ENCODE results near the gene EFNA1.
"Not testable (repeated sequence)": the region's sequence is repeated elsewhere in the genome, so short reads cannot be mapped to it uniquely, and the experiment has no call there.

The EFNA1 gene

DNA sequence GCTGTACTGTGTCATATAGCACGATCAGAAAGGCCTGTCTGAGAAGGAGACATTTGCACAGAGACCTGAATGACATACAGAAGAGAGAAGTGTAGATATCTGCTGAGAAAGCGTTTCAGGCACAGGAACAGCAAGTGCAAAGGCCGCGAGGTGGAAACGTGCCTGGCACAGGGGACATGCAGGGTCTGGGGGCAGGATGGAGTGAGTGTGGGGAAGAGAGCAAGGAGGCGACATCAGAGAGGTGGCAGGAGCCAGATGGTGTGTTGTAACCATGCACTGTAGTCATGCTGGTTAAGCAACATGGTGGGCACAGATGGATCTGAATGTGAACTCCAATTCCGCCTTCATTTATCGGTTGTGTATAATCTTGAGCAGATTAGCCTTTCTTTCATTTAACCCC lies 32.5 kb downstream of the EFNA1 start:
- no peak overlapping the region for H3K4me3 ChIP-seq (ENCODE audit: low read length in 2 of 2)
- H3K27ac ChIP-seq (ENCODE audit: low read length) = no peak overlapping the region
- no peaks in the 10 kb centered on the region for H3K27me3 ChIP-seq (ENCODE audit: control insufficient read depth in 1 of 2, insufficient read depth in 2 of 2, low read length in 2 of 2)
- H3K9me3 ChIP-seq (ENCODE audit: control insufficient read depth in 2 of 2, low read length in 2 of 2) = no peaks in the 10 kb centered on the region
- no peaks in the 10 kb centered on the region for H3K4me1 ChIP-seq (ENCODE audit: control insufficient read depth, insufficient read depth, low read length)
- no peak overlapping the region for H3K9ac ChIP-seq (ENCODE audit: low read length in 2 of 2)
- H3K36me3 ChIP-seq (ENCODE audit: control insufficient read depth in 2 of 2, insufficient read depth in 2 of 2, low read length in 2 of 2) = no peaks in the 10 kb centered on the region

DNA sequence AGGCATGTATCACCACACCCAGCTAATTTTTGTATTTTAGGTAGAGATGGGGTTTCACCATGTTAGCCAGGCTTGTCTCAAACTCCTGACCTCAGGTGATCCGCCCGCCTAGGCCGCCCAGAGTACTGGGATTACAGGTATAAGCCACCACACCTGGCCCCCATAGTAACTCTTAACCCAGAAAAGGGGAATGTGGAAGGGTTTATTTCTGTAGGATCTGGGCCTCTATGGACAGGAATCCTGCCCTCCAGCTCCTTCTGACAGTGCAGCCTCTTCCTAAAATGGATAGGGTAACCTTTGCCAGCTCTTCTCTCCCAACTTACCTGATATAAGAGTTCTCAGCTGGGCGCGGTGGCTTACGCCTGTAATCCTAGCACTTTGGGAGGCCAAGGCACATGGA lies 35.0 kb downstream of the EFNA1 start:
- H3K36me3 ChIP-seq (ENCODE audit: control insufficient read depth in 2 of 2, insufficient read depth in 2 of 2, low read length in 2 of 2); H3K9me3 ChIP-seq (ENCODE audit: control insufficient read depth in 2 of 2, low read length in 2 of 2); H3K4me1 ChIP-seq (ENCODE audit: control insufficient read depth, insufficient read depth, low read length); H3K27ac ChIP-seq (ENCODE audit: low read length); H3K9ac ChIP-seq (ENCODE audit: low read length in 2 of 2); H3K4me3 ChIP-seq (ENCODE audit: low read length in 2 of 2); H3K27me3 ChIP-seq (ENCODE audit: control insufficient read depth in 1 of 2, insufficient read depth in 2 of 2, low read length in 2 of 2): not testable (repeated sequence)

DNA sequence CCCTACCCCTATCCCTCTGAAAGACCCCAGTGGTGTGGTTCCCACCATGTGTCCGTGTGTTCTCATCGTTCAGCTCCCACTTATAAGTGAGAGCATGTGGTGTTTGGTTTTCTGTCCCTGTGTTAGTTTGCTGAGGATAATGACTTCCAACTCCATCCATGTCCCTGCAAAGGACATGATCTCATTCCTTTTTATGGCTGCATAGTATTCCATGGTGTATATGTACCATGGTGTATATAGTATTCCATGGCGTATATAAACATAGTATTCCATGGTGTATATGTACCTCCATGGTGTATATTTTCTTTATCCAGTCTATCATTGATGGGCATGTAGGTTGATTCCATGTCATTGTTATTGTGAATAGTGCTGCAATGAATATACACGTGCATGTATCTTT lies 36.1 kb downstream of the EFNA1 start:
- not testable (repeated sequence) for H3K27ac ChIP-seq (ENCODE audit: low read length)

DNA sequence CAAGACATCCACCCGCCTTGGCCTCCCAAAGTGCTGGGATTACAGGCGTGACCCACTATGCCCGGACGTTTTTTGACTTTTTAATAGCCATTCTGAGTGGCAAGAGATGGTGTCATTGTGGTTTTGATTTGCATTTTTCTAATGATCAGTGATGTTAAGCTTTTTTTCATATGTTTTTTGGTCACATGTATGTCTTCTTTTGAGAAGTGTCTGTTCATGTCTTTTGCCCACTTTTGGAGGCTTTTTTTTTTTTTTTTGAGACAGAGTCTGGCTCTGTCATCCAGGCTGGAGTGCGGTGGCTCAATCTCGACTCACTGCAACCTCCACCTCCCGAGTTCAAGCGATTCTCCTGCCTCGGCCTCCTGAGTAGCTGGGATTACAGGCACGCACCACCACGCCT lies 36.9 kb downstream of the EFNA1 start:
- not testable (repeated sequence) for H3K9ac ChIP-seq (ENCODE audit: low read length in 2 of 2); H3K27me3 ChIP-seq (ENCODE audit: control insufficient read depth in 1 of 2, insufficient read depth in 2 of 2, low read length in 2 of 2); H3K27ac ChIP-seq (ENCODE audit: low read length); H3K4me3 ChIP-seq (ENCODE audit: low read length in 2 of 2); H3K9me3 ChIP-seq (ENCODE audit: control insufficient read depth in 2 of 2, low read length in 2 of 2)
- peaks cover 10 to 11% of the 10 kb centered on the region in 2 donors for H3K36me3 ChIP-seq (ENCODE audit: control insufficient read depth in 2 of 2, insufficient read depth in 2 of 2, low read length in 2 of 2)
- peaks cover 13% of the 10 kb centered on the region for H3K4me1 ChIP-seq (ENCODE audit: control insufficient read depth, insufficient read depth, low read length)

More for the DNA sequence above, 36.1 kb downstream of the EFNA1 start:
- peaks cover 13% of the 10 kb centered on the region for H3K4me1 ChIP-seq (ENCODE audit: control insufficient read depth, insufficient read depth, low read length)
- H3K9me3 ChIP-seq (ENCODE audit: control insufficient read depth in 2 of 2, low read length in 2 of 2); H3K36me3 ChIP-seq (ENCODE audit: control insufficient read depth in 2 of 2, insufficient read depth in 2 of 2, low read length in 2 of 2); H3K9ac ChIP-seq (ENCODE audit: low read length in 2 of 2); H3K27me3 ChIP-seq (ENCODE audit: control insufficient read depth in 1 of 2, insufficient read depth in 2 of 2, low read length in 2 of 2); H3K4me3 ChIP-seq (ENCODE audit: low read length in 2 of 2): not testable (repeated sequence)

DNA sequence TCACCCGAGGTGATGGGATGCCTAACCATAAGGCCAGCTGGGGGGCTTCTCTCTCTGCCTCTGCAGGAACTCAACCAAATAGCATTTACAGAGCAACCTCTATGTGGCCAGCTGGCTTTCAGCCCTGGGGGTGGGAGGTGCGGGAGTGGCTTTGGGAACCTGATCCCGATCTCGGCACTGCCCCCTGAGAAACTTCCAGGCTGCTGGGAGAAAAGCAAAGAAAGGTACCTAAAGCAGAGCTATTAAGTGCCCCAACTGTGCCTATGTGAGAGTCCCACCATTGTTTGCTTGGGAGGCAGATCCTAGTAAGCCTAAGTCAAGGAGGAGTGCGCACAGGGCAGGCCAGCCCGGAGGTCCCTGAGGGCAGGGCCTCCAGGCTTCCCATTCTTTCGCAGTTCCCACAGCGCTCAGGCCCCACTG lies 38.4 kb downstream of the EFNA1 start:
- Histone ChIP-seq H3K4me1 (ENCODE audit: control insufficient read depth, insufficient read depth, low read length) (peaks cover 13% of the 10 kb centered on the region), H3K4me3 (ENCODE audit: low read length in 2 of 2) (no peak overlapping the region), H3K36me3 (ENCODE audit: control insufficient read depth in 2 of 2, insufficient read depth in 2 of 2, low read length in 2 of 2) (peaks cover 17% of the 10 kb centered on the region in 2 donors), H3K9ac (ENCODE audit: low read length in 2 of 2) (no peak overlapping the region), H3K27ac (ENCODE audit: low read length) (peak overlapping the region; percentile 31), H3K27me3 (ENCODE audit: control insufficient read depth in 1 of 2, insufficient read depth in 2 of 2, low read length in 2 of 2) (no peaks in the 10 kb centered on the region), H3K9me3 (ENCODE audit: control insufficient read depth in 2 of 2, low read length in 2 of 2) (no peaks in the 10 kb centered on the region)

DNA sequence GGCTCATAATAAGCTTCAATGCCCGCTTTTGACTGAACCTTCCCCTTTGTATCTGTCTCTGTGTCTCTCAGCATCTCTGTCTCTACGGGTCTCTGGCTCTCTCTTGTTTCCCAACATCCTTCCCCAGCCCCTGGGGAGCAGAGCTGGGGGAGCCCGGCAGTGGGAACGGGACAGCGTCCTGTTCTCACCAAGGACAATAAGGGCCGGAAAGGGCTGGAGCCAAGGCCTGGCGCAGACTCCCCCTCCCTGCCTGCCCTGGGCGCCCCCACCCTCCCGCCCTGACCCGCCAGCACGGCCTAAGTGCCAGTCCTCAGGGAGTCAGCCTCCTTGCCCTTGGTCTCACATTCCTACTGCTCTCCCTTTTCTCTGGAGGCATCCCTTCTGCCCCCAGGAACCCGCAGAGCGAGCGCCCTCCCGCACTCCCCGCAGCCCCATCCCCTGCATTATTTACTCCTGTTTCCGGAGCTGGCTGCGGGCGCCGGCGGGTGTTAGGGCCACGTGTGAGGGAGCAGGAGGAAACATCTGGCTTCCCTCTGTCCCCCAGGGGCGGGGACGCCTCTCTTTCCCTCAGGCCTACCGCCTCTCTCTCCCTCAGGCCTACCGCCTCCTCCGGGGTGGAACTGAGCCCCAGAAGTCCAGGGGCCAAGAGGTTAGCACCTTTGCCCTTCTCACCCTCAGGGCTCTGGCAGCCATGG lies 38.9 kb downstream of the EFNA1 start:
- peaks cover 13% of the 10 kb centered on the region for H3K4me1 ChIP-seq (ENCODE audit: control insufficient read depth, insufficient read depth, low read length)
- no peaks in the 10 kb centered on the region for H3K27me3 ChIP-seq (ENCODE audit: control insufficient read depth in 1 of 2, insufficient read depth in 2 of 2, low read length in 2 of 2)
- no peak overlapping the region for H3K9ac ChIP-seq (ENCODE audit: low read length in 2 of 2)
- H3K4me3 ChIP-seq (ENCODE audit: low read length in 2 of 2) = peak overlapping the region in 1 of 2 donors; percentile 15
- H3K9me3 ChIP-seq (ENCODE audit: control insufficient read depth in 2 of 2, low read length in 2 of 2) = no peaks in the 10 kb centered on the region
- H3K36me3 ChIP-seq (ENCODE audit: control insufficient read depth in 2 of 2, insufficient read depth in 2 of 2, low read length in 2 of 2) = peaks cover 17% of the 10 kb centered on the region in 2 donors
- H3K27ac ChIP-seq (ENCODE audit: low read length) = peak overlapping the region; percentile 31

DNA sequence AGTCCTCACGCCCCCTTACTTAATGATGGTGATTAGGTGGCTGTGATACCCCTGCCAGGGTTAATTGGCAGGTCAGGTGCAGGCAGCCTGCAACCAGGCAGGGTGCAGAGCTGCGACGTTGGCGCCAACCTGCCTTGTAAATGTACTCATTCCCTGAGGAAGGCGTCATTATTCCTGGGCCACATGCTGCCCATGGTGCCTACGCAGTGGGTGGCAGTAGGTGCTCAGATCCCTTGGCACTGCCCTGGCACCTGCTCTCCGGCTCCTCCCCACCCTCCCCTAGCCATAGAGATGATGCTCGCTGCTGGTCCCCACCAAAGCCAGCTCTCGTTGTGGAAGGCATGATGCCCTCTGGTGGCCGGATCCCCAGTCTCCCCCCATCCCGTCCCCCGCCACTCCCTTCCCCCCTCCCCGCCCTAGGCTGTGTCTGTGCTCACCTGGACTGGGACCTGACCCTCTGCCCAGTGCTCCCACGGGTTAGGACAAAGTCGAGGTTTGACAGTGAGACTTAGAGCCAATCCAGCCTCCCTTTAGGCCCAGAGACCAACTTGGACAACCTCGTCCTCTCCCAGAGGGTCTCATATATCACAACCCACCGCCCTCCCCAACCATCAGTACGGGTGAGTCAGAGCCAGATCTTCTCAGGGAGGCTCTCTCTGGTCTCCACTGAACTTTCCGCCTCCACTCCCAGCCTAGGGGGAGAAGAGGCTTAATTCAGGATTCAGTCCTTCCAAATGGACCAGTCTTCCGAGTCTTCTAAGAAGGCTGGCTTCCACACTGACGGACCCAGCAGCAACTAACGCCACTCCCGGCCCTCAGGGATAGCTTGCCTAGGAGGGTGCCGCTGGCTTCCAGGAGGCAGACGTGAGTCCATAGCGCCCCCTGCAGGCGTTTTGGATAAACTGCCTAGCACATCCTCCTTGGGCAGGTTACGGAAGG lies 39.8 kb downstream of the EFNA1 start:
- H3K9me3 ChIP-seq (ENCODE audit: control insufficient read depth in 2 of 2, low read length in 2 of 2) = no peaks in the 10 kb centered on the region
- H3K36me3 ChIP-seq (ENCODE audit: control insufficient read depth in 2 of 2, insufficient read depth in 2 of 2, low read length in 2 of 2) = peaks cover 17% of the 10 kb centered on the region in 2 donors
- peaks cover 19% of the 10 kb centered on the region for H3K4me1 ChIP-seq (ENCODE audit: control insufficient read depth, insufficient read depth, low read length)
- H3K9ac ChIP-seq (ENCODE audit: low read length in 2 of 2) = peak overlapping the region; percentile 41 to 42
- H3K4me3 ChIP-seq (ENCODE audit: low read length in 2 of 2) = peak overlapping the region; percentile 41 to 66
- peak overlapping the region; percentile 11 for H3K27ac ChIP-seq (ENCODE audit: low read length)
- H3K27me3 ChIP-seq (ENCODE audit: control insufficient read depth in 1 of 2, insufficient read depth in 2 of 2, low read length in 2 of 2) = no peaks in the 10 kb centered on the region

DNA sequence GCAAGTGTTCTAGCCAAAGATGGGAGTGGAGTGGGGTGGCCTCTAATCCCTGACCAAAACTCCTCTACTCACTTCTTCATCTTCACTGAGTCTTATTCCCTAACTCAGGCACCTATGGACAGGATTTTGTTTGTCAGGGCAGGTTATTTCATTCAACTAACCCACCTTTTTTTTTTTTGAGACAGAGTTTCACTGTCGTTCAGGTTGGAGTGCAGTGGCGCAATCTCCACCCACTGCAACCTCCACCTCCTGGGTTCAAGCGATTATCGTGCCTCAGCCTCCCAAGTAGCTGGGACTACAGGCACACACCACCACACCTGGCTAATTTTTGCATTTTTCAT lies 40.4 kb downstream of the EFNA1 start:
- H3K9ac ChIP-seq (ENCODE audit: low read length in 2 of 2) = peak overlapping the region in 1 of 2 donors; percentile 41
- not testable (repeated sequence) for H3K27me3 ChIP-seq (ENCODE audit: control insufficient read depth in 1 of 2, insufficient read depth in 2 of 2, low read length in 2 of 2); H3K9me3 ChIP-seq (ENCODE audit: control insufficient read depth in 2 of 2, low read length in 2 of 2); H3K27ac ChIP-seq (ENCODE audit: low read length)
- peaks cover 23% of the 10 kb centered on the region for H3K4me1 ChIP-seq (ENCODE audit: control insufficient read depth, insufficient read depth, low read length)
- H3K36me3 ChIP-seq (ENCODE audit: control insufficient read depth in 2 of 2, insufficient read depth in 2 of 2, low read length in 2 of 2) = peaks cover 17% of the 10 kb centered on the region in 2 donors
- peak overlapping the region in 1 of 2 donors; percentile 41 for H3K4me3 ChIP-seq (ENCODE audit: low read length in 2 of 2)

DNA sequence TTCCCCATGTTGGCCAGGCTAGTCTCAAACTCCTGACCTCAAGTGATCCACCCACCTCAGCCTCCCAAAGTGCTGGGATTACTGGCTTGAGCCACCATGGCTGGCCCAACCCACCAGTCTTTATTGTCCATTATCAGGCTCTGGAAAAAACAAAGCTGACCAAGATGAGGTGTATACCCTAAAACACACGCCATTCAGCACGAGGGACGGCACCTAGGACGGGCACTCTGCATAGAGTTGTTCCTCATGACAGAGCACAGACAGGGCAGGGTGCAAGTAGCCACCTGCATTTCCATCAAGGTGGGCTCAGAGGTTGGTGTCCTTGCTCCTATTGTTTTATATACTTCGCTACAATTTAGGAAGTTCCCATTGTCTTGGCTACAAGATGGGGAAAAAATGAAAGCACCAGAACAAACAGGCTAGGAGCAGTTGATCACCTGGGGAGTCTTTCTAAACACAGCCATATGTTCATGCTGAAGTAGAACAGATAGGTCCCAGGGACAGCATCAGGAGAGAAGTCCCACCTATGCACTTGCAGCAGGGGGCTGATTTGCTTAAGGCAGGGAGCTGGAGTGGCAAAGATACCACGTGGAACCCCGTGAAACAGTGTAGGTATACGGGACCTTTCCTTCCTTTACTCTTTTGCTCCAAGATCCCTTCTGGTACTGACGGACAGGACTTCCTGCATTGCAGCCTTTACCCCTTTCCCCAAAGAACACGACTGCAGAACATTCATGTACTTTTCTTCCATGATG lies 41.0 kb downstream of the EFNA1 start:
- Histone ChIP-seq H3K36me3 (ENCODE audit: control insufficient read depth in 2 of 2, insufficient read depth in 2 of 2, low read length in 2 of 2) (peaks cover 17% of the 10 kb centered on the region in 2 donors), H3K9ac (ENCODE audit: low read length in 2 of 2) (no peak overlapping the region), H3K9me3 (ENCODE audit: control insufficient read depth in 2 of 2, low read length in 2 of 2) (no peaks in the 10 kb centered on the region), H3K4me3 (ENCODE audit: low read length in 2 of 2) (no peak overlapping the region), H3K4me1 (ENCODE audit: control insufficient read depth, insufficient read depth, low read length) (peaks cover 28% of the 10 kb centered on the region), H3K27ac (ENCODE audit: low read length) (no peak overlapping the region), H3K27me3 (ENCODE audit: control insufficient read depth in 1 of 2, insufficient read depth in 2 of 2, low read length in 2 of 2) (peaks cover 0 to 3% of the 10 kb centered on the region in 2 donors)

DNA sequence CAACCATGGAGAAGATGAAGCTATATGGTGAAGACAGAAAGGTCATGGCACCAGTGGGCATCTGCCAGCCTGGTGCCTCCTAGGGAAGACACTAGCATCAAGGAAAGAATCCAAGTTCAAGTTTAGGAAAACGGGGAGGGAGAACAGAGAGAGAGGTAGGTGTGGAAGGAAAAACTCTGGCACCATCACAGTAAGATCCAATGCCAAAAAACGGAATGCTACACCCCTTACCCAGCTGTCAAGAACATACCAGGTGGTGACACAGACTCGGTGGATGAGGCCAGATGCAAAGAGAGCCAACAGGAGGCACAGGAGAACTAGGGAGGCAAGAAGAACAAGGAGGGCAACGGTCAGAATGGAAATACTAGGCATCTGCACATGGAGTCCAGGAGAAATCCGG lies 41.9 kb downstream of the EFNA1 start:
- Histone ChIP-seq H3K9ac (ENCODE audit: low read length in 2 of 2) (no peak overlapping the region), H3K36me3 (ENCODE audit: control insufficient read depth in 2 of 2, insufficient read depth in 2 of 2, low read length in 2 of 2) (peaks cover 17% of the 10 kb centered on the region in 2 donors), H3K4me3 (ENCODE audit: low read length in 2 of 2) (no peak overlapping the region), H3K27me3 (ENCODE audit: control insufficient read depth in 1 of 2, insufficient read depth in 2 of 2, low read length in 2 of 2) (peaks cover 3 to 12% of the 10 kb centered on the region in 2 donors), H3K9me3 (ENCODE audit: control insufficient read depth in 2 of 2, low read length in 2 of 2) (no peaks in the 10 kb centered on the region), H3K4me1 (ENCODE audit: control insufficient read depth, insufficient read depth, low read length) (peaks cover 33% of the 10 kb centered on the region), H3K27ac (ENCODE audit: low read length) (no peak overlapping the region)

Data from stomach smooth muscle (tissue), 2 donors.